Mesenteric fat pad (tissue), 1 donor: Measurements from ENCODE around the gene MRPL30. TPM values are rescaled to one million over a fixed set of nuclear protein-coding genes. Genes with fewer than 3 reads are reported as not detected.
"Not testable (repeated sequence)": the region's sequence is repeated elsewhere in the genome, so short reads cannot be mapped to it uniquely, and the experiment has no call there.

Experiments
- DNase-seq: peaks from one replicate; pipeline ENCODE4 v3.0.0-alpha.2; 2020; ENCODE audit warnings: low spot score
- total RNA-seq: library from RNA; stranded (reverse); fragmentation: NEBNext Ultra II Directional; extraction: Animal tissue kit (Norgen Biotek cat#: 25700); gene quantifications from one replicate; pipeline ENCODE4 v1.2.1, GENCODE V29; 2021
- donor health status: DM: yes; HTN: yes; CAD: no.

The MRPL30 gene
- total RNA-seq, 1 donor from 2014 or later: 21.9 TPM

GRCh38 chr2:99183025-99183424 is 2.0 kb downstream of the MRPL30 start:
- DNase-seq: no peak

GRCh38 chr2:99184811-99185210 is 3.8 kb downstream of the MRPL30 start:
- no peak for DNase-seq

GRCh38 chr2:99187011-99187410 is 6.0 kb downstream of the MRPL30 start:
- no peak for DNase-seq

GRCh38 chr2:99188357-99188756 is 7.4 kb downstream of the MRPL30 start:
- no peak for DNase-seq

GRCh38 chr2:99190548-99190947 is 9.6 kb downstream of the MRPL30 start:
- DNase-seq: no peak

- not testable (repeated sequence) for DNase-seq
These were observed 11.4 kb downstream of the MRPL30 start for GRCh38 chr2:99192364-99192763.

GRCh38 chr2:99198103-99198841 is 17.3 kb downstream of the MRPL30 start:
- DNase-seq: no peak

- DNase-seq: no peak
These were observed 19.3 kb downstream of the MRPL30 start for GRCh38 chr2:99200076-99200800.

- DNase-seq: no peak
These were observed 21.1 kb downstream of the MRPL30 start for GRCh38 chr2:99201959-99202678.

- no peak for DNase-seq
These were observed 24.5 kb downstream of the MRPL30 start for GRCh38 chr2:99205491-99205890.

- DNase-seq: no peak
These were observed 35.1 kb downstream of the MRPL30 start for GRCh38 chr2:99216096-99216495.

- DNase-seq: no peak
These were observed 37.0 kb downstream of the MRPL30 start for GRCh38 chr2:99217929-99218501.

- not testable (repeated sequence) for DNase-seq
These were observed 52.2 kb downstream of the MRPL30 start for GRCh38 chr2:99233177-99233576.

GRCh38 chr2:99238599-99238998 is 57.6 kb downstream of the MRPL30 start:
- DNase-seq: no peak

- no peak for DNase-seq
These were observed 59.4 kb downstream of the MRPL30 start for GRCh38 chr2:99240431-99240830.

- no peak for DNase-seq
These were observed 61.2 kb downstream of the MRPL30 start for GRCh38 chr2:99242151-99242550.

Other genes starting within 250 kb of the MRPL30 start
- 7.9 TPM for gene CRACDL, start 245.0 kb upstream of the MRPL30 start, total RNA-seq
- gene C2orf15, start 39.5 kb upstream of the MRPL30 start, total RNA-seq: 0.32 TPM
- gene TSGA10, start 26.2 kb upstream of the MRPL30 start, total RNA-seq: 7.7 TPM
- 7.5 TPM for gene LIPT1, start 26.2 kb upstream of the MRPL30 start, total RNA-seq
- 18.0 TPM for gene MITD1, start 126 bp upstream of the MRPL30 start, total RNA-seq
- gene LYG2, start 74.5 kb downstream of the MRPL30 start, total RNA-seq: not detected
- 1.1 TPM for gene LYG1, start 120.0 kb downstream of the MRPL30 start, total RNA-seq
- 25.1 TPM for gene TXNDC9, start 155.1 kb downstream of the MRPL30 start, total RNA-seq
- gene EIF5B, start 156.2 kb downstream of the MRPL30 start, total RNA-seq: 46.1 TPM